22Rv1 (cell line): ENCODE results near the gene ASH1L.

Experiments used
- CTCF ChIP-seq: fragments of 450-650 bp; IDR thresholded peaks from 2 replicates; pipeline ENCODE4 v1.5.1; 2017; ENCODE audit warnings: mild to moderate bottlenecking
- ZFX ChIP-seq: fragments of 450-650 bp; IDR thresholded peaks from 2 replicates; pipeline ENCODE4 v1.6.1; 2017; ENCODE audit warnings: antibody characterized with exemption, borderline replicate concordance

- TF ChIP-seq CTCF, result no peak
- no peak for TF ChIP-seq ZFX
Measured at GRCh38 chr1:155287987-155288543, 274.5 kb downstream of the ASH1L start.
